Mesothelial cell of epicardium (in vitro differentiated cells): ENCODE results near the gene SLC7A10. TPM values are rescaled to one million over a fixed set of nuclear protein-coding genes. Genes with fewer than 3 reads are reported as not detected.
"Not testable (repeated sequence)": the region's sequence is repeated elsewhere in the genome, so short reads cannot be mapped to it uniquely, and the experiment has no call there.

Source experiments
- DNase-seq, 2 experiments: peaks; one replicate each; pipeline ENCODE4 v3.0.0; 2021; ENCODE audit warnings: low spot score in 2 of 2; ENCODE audit not compliant: unreplicated experiment in 2 of 2
- H3K27ac Mint-ChIP-seq: 2 replicates; pipeline ENCODE4 v1.8.0; 2021; ENCODE audit warnings: mixed read lengths
- H3K27me3 Mint-ChIP-seq: 2 replicates; pipeline ENCODE4 v1.8.0; 2021; ENCODE audit warnings: low read depth, mixed read lengths
- H3K36me3 Mint-ChIP-seq: 2 replicates; pipeline ENCODE4 v1.8.0; 2021; ENCODE audit warnings: mixed read lengths
- H3K4me1 Mint-ChIP-seq: 2 replicates; pipeline ENCODE4 v1.8.0; 2021; ENCODE audit warnings: mixed read lengths
- H3K4me3 Mint-ChIP-seq: 2 replicates; pipeline ENCODE4 v1.8.0; 2021; ENCODE audit warnings: mild to moderate bottlenecking, moderate library complexity, mixed read lengths
- H3K9me3 Mint-ChIP-seq: 2 replicates; pipeline ENCODE4 v1.8.0; 2021; ENCODE audit warnings: mixed read lengths
- total RNA-seq: library from RNA; stranded (reverse); gene quantifications from 3 replicates; pipeline ENCODE4 v1.2.1, GENCODE V29; 2021
- TF ChIP-seq, protein P1 (sequence below): fragments of 200-600 bp; sonication (generic); IDR thresholded peaks from one replicate; pipeline ENCODE4 v1.5.0; 2021; ENCODE audit warnings: antibody characterized with exemption; ENCODE audit not compliant: unreplicated experiment

The SLC7A10 gene
- total RNA-seq, 1 donor from 2014 or later, result 0.92 TPM

DNA sequence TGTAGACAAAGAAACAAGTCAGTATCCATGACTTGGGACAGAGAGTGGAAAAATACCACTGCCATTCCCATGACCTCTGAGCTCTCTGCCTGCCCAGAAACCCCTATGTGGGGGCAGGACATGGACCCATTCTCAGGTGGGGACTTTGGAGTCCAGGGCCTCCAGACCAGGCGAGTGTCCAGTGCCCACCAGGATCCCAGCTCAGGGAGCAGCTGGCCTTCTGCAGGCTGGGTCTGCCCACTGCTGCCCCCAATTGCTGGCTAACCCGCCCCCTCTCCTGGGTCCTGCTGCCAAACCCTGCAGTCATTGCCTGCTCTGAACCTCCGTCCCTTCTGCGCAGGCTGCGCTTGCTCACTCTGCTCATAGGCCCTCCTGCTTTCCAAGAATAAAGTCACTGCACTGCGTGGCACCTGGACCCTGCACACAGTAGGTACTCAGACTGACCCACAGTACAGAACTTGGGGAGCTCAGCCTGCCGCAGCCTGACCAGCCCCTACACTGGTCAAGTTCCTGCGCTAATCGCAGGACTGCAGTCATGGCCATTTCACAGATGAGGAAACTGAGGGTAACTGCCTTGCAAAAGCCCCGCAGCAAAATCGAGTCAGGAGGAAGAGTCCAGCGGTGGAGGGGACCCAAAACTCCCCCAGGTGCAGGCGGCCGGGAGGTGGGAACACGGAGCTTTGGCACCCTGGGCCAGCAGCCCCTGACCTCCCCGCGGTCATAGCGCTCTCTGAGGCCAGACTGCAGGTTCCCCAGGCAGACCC, 774 bp downstream of the SLC7A10 start:
- peaks cover 3% of the 10 kb centered on the region for H3K4me1 Mint-ChIP-seq
- peaks cover 80% of the 10 kb centered on the region for H3K27me3 Mint-ChIP-seq
- H3K27ac Mint-ChIP-seq, result no peak overlapping the region
- DNase-seq, result no peak
- H3K9me3 Mint-ChIP-seq, result peaks cover 19% of the 10 kb centered on the region
- TF ChIP-seq, protein P1, sequence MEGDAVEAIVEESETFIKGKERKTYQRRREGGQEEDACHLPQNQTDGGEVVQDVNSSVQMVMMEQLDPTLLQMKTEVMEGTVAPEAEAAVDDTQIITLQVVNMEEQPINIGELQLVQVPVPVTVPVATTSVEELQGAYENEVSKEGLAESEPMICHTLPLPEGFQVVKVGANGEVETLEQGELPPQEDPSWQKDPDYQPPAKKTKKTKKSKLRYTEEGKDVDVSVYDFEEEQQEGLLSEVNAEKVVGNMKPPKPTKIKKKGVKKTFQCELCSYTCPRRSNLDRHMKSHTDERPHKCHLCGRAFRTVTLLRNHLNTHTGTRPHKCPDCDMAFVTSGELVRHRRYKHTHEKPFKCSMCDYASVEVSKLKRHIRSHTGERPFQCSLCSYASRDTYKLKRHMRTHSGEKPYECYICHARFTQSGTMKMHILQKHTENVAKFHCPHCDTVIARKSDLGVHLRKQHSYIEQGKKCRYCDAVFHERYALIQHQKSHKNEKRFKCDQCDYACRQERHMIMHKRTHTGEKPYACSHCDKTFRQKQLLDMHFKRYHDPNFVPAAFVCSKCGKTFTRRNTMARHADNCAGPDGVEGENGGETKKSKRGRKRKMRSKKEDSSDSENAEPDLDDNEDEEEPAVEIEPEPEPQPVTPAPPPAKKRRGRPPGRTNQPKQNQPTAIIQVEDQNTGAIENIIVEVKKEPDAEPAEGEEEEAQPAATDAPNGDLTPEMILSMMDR, result no peak
- peaks cover 8% of the 10 kb centered on the region for H3K36me3 Mint-ChIP-seq
- H3K4me3 Mint-ChIP-seq, result peak overlapping the region; percentile 51

DNA sequence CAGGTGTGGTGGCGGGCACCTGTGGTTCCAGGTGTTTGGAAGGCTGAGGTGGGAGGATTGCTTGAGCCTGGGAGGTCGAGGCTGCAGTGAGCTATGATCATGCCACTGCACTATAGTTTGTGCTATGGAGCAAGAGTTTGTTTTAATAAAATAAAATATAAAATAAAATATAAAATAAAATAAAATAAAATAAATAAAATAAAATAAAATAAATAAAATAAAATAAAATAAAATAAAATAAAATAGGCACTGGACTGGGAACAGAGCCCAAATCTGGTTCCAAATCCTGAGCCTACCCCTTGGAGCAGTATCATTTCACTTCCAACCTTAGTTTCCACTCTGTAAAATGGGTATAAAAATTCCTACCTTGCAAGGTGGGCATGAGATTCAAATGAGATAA, 3.4 kb downstream of the SLC7A10 start:
- peaks cover 59% of the 10 kb centered on the region for H3K27me3 Mint-ChIP-seq
- H3K36me3 Mint-ChIP-seq, H3K4me3 Mint-ChIP-seq, DNase-seq, H3K4me1 Mint-ChIP-seq, H3K27ac Mint-ChIP-seq, H3K9me3 Mint-ChIP-seq: not testable (repeated sequence)

DNA sequence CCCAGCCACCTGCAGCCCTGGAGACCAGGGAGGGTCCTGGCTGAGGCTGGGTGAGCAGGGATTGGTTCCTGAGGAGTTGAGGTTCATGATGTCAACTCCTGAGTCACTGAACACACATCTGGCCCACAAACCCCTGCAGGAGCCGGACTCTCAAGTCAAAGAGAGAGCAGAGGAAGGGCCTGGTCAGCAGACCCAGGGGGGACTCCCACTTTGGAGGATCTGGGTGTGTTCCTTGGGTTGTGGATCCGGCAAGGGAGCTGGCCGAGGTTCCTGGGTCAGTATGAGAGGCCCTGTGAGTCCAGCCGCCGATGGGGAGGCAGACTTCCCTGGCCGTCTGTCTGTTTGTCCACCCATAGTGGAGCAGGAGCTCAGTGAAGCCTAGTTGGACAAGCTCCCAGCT, 4.0 kb downstream of the SLC7A10 start:
- no peaks in the 10 kb centered on the region for H3K9me3 Mint-ChIP-seq
- no peak overlapping the region for H3K4me3 Mint-ChIP-seq
- DNase-seq, result no peak
- peaks cover 2% of the 10 kb centered on the region for H3K36me3 Mint-ChIP-seq
- H3K4me1 Mint-ChIP-seq, result peaks cover 3% of the 10 kb centered on the region
- H3K27ac Mint-ChIP-seq, result no peak overlapping the region
- TF ChIP-seq, protein P1, result no peak
- H3K27me3 Mint-ChIP-seq, result peaks cover 55% of the 10 kb centered on the region

GRCh38 chr19:33220735-33221134, 4.9 kb downstream of the SLC7A10 start:
- peaks cover 2% of the 10 kb centered on the region for H3K36me3 Mint-ChIP-seq
- H3K9me3 Mint-ChIP-seq, result no peaks in the 10 kb centered on the region
- peaks cover 47% of the 10 kb centered on the region for H3K27me3 Mint-ChIP-seq
- no peak overlapping the region for H3K4me3 Mint-ChIP-seq
- TF ChIP-seq, protein P1, result no peak
- no peak overlapping the region for H3K27ac Mint-ChIP-seq
- DNase-seq, result no peak
- no peaks in the 10 kb centered on the region for H3K4me1 Mint-ChIP-seq

- TF ChIP-seq, protein P1, result no peak
- no peak overlapping the region for H3K27ac Mint-ChIP-seq
- H3K4me1 Mint-ChIP-seq, result no peaks in the 10 kb centered on the region
- DNase-seq, result no peak
- H3K36me3 Mint-ChIP-seq, result peaks cover 2% of the 10 kb centered on the region
- H3K9me3 Mint-ChIP-seq, result no peaks in the 10 kb centered on the region
- no peak overlapping the region for H3K4me3 Mint-ChIP-seq
- H3K27me3 Mint-ChIP-seq, result peaks cover 45% of the 10 kb centered on the region
Measured at GRCh38 chr19:33220115-33220514, 5.5 kb downstream of the SLC7A10 start.

DNA sequence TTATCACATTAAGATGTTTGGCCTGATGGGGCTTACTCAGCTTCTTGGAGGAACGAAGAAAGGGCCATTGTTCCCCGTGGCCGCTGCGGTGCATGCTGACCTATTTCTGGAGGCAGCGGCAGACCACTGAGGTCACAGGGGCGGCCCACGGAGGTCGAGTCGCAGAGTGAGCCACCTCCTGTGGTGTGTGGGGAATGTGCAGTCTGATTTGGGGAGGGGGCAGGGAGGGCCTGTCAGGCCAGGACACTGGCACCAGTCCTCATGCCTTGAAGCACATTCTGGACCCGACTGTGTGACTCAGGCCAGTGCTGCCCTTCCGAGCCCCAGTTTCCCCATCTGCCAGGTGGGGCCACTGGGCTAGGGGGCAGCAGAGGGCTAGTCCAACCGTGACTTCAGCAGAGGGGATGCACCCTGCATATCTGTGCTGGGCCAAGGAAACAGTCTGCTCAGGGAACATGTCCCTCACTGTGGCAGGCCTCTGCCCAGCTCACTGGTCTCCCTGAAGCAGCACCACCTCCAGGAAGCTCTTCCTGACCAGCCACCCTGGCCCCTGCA, 6.3 kb downstream of the SLC7A10 start:
- Mint-ChIP-seq H3K27me3 (peaks cover 39% of the 10 kb centered on the region), H3K27ac (no peak overlapping the region), H3K36me3 (no peaks in the 10 kb centered on the region), H3K9me3 (no peaks in the 10 kb centered on the region), H3K4me3 (no peak overlapping the region), H3K4me1 (peaks cover 2% of the 10 kb centered on the region)
- no peak for DNase-seq
- TF ChIP-seq, protein P1, result no peak
